ENCODE measurements around the gene ADNP.

Gene ADNP

GRCh38 chr20:50845566-50846215 is 85.5 kb downstream of the ADNP start:
- no peak for TF ChIP-seq CTCF (IDR thresholded peaks at IDR 0.05)

GRCh38 chr20:50844430-50845100 is 86.7 kb downstream of the ADNP start:
- TF ChIP-seq CTCF (IDR thresholded peaks at IDR 0.05): no peak

- no peak for TF ChIP-seq CTCF (IDR thresholded peaks at IDR 0.05)
These were observed 87.6 kb downstream of the ADNP start for GRCh38 chr20:50843331-50844276.

GRCh38 chr20:50842821-50843220 is 88.4 kb downstream of the ADNP start:
- no peak for TF ChIP-seq CTCF (IDR thresholded peaks at IDR 0.05)

Data from LNCAP (cell line).